Testis (tissue), 2 donors: Measurements from ENCODE around the gene CCNB2.
"Not testable (repeated sequence)": the region's sequence is repeated elsewhere in the genome, so short reads cannot be mapped to it uniquely, and the experiment has no call there.

Experiments used
- CTCF ChIP-seq, 3 experiments: fragments of 450-650 bp in 2 of 3; fragments of 200-600 bp in 1 of 3; sonication (generic) in 1 of 3; IDR thresholded peaks; one replicate each; pipeline ENCODE4 v1.5.1; 2016 to 2019; ENCODE audit warnings: antibody characterized with exemption in 3 of 3, mild to moderate bottlenecking in 2 of 3, moderate library complexity in 1 of 3
- POLR2A ChIP-seq: fragments of 450-650 bp; IDR thresholded peaks from one replicate; pipeline ENCODE4 v1.6.1; 2017; ENCODE audit warnings: antibody characterized with exemption, mild to moderate bottlenecking, moderate library complexity

GRCh38 chr15:59162080-59162479 lies 57.1 kb downstream of the CCNB2 start:
- TF ChIP-seq CTCF (IDR thresholded peaks at IDR 0.05); POLR2A: not testable (repeated sequence)
